GM18861 (cell line): ENCODE measurements around the gene THYN1.

Source experiments
- ATAC-seq: cut with Tn5 transposase; IDR thresholded peaks from one replicate; pipeline ENCODE4 v1.9.1; 2021; ENCODE audit not compliant: unreplicated experiment

Gene THYN1

DNA sequence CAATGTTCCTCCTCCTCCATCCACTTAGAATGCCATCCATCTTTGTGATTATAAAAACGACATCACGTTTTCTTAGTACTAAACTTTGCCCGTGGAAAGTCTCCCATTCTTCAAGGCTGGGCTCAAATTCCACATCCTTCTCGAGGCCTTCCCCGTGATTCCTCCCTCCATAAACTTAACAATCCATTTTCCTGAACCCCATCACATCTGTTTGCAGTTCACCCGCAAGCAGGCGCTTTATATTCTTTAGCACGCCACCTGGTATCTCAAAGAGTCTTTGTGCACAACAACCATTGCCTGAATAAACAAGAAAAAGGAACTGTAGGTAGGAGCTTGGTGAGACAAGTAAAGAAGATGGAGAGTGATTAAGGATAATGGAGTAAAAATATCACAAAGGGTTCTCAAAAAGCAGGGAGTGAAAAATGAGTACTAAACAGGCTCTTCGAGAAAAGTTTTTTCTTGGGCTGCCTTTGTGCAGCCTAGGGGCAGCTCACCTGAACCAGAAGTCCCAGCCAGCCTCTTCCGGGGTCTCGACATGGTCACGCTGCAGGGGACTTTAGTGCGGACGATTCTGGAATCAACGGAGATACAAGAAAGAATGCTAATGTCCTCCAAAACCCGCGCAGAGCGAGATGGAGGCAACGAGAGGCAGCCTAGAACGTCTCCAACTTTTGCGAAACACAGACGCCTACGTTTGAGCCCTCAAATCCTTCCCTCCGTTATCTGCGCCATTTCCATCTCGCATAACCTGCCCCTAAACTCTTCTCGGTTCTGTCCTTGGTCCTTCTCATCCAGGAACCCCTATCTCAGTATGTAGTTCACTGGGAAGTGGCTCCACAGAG, 585 bp downstream of the THYN1 start:
- no peak for ATAC-seq

DNA sequence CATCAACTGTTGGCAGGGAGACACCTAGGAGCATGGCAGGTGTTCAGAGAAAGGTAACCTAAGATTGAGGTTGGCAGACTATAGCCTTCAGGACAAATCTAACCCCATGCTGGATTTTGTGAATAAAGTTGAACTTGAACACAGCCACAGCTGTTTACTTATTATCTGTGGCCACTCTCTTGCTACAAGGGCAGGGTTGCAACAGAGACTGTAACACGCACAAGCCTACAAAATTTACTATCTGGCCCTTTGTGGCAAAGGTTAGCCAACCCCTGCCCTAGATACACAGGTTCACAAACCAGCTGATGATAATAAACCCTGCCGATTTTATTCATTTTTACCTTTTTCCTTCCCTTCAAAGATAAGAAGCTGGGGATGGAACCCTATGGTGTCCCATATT, 2.5 kb downstream of the THYN1 start:
- ATAC-seq = no peak

DNA sequence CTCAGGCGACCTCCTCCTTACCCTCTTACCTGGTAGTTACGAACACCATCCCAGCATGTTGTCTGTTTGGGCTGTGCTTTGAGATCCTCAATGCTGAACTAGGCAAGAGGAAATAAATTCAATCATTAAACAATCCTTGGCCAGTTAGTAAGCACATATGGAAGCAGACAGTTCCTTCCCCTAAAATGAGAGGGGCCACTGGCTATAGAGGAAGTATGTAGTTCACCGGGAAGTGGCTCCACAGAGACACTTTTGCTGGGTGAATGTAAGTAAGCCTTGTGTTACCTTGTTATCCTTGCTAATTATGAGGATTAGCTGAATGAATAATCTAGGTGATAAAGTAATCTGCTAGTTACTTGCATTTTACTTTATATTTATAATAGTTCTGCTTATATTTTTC, 2.9 kb downstream of the THYN1 start:
- ATAC-seq = no peak

DNA sequence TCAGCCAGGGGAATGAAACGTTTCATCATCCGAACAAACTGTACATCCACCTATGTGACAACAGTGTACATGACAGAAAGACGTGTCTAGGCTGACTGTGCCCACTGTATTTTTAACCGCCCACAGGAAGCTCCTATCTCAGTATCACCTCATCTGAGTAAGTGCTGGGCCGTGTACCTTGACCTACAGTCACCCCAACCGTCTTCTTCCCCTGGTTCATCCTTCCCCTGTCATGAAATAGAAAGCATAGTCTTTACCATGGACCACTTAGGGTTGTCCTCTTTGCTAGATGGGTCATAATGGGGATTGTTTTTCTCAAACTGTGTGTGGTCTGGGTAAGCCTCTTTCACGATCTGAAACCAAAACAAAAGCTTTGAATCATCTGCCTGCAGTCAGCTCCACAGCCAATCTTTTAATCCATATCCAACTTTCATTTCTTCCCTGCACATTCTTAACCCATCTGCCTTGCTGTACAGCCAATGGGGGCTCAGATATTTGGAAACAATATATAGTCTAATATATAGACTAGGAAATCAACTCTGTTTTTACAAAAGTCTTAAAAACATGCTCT, 4.2 kb downstream of the THYN1 start:
- ATAC-seq = no peak

DNA sequence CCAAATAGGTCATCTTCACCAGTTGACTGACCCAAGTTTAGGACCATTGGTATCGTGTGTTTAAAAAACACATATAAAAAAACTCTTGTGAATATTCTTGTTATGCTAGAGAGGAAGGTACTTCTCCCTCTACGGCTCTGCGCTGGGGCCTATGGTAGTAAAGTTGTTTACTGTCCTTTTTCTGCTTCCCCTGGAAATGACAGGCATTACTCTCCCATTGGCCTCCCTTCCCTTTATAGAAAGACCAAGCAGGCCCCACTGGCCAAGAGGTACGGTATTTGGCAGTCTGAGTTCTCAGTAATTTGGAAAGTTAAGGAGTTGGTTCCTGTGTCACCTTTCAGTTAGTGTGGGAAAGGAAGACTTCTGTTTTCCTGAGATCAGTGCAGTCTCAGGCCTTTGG, 6.5 kb downstream of the THYN1 start:
- no peak for ATAC-seq

DNA sequence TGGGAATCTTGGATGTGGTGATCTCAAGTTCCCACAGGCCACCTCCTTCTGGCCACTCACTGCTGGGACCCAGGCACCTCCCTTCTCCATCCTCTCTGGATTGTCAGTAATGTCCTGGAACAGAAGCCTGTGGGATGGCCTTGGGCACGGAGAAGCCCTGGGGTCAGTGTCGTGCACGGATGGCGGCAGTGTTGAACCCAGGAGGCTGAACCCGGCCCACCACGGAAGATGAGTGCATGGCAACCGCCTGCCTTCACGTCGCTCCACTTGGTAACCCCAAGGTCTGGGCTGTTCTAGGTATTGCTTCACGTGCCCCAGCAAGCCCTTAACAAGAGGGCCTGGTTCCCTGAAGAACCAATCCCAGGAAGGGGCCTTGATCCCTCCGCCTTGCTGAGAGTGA, 7.1 kb downstream of the THYN1 start:
- no peak for ATAC-seq

DNA sequence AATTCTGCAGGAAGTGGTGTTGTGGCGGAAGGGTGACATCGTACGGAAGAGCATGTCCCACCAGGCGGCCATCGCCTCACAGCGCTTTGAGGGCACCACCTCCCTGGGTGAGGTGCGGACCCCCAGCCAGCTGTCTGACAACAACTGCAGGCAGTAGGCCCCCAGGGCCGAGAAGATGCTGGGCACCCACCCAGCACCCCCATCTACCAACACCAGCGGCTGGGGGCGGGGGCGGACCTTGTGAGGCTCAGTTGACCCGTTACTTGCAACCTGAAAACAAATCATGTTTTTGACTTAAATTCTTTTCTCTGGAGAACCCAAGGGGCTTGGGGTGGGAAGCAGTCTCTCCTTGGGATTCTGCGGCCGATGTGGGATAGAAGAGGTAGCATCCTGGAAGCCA, 7.7 kb downstream of the THYN1 start:
- ATAC-seq = no peak

DNA sequence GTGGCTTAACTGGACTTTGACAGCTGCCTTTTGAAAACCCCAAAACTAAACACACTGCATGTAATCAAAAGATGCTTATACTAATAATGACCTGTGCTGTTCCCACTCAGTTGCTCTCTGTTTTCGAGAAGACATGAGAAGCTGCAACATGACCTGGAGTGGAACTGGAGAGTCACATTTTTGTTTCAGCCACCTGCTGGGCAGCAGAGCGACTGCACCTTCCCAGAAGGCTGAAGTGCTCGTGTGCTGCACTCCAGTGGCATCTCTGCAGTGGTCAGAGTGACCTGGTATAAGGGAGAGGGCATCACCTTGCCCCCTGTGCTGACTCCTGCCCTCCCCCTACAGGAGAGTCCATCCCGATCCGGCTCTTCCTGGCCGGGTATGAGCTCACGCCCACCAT, 8.6 kb downstream of the THYN1 start:
- ATAC-seq = peak; percentile 78

DNA sequence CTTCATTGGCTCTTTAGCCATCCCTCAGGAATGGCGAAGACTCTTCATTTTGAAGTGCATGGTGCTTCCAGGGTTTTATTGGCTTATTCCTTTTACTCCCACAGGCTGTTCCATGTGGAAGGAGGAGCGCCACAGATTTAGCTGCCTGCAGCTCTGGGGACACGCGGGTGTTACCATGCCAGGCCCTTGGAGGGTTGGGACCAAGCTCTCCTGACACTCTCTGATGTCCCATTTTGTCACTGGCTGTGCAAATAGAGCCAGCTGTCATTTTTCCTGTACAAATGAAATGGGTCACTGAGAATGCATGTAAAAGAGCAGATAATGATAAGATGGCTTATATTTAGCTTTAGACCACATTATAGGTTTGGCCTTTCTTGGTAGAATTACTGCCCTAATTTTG, 9.2 kb downstream of the THYN1 start:
- no peak for ATAC-seq

DNA sequence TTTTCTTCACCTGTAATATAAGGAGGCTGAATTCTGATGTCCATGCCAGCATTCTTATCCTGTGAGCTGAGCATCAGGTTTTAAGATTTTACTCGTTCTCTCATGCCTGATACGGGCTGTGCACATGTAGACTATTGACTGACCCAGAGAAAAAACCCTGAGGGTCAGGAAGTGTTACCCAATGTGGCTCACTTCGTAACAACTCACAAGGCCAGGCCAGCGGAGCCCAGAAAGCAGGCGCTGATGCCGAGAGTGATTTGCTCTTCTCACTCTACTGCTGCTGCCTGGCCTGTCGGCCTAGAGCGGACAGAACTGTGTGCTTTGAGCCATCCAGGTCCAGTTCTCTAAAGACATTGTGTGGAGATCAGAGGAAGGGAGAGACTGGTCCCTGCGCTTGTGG, 10.8 kb downstream of the THYN1 start:
- ATAC-seq = no peak

DNA sequence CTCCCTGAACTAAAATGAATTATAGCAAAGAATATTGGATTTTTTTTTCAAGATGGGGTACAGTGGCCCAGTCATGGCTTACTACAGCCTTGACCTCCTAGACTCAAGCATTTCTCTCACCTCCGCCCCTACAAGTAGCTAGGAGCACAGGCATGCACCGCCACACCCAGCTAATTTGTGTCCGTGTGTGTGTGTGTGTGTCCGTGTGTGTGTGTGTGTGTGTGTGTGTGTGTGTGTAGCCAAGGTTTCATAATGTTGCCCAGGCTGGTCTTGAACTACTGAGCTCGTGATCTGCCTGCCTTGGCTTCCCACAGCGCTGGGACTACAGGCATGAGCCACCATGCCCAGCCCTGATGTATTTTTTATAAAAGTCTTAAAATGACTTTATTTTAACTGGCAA, 12.6 kb downstream of the THYN1 start:
- ATAC-seq = no peak

DNA sequence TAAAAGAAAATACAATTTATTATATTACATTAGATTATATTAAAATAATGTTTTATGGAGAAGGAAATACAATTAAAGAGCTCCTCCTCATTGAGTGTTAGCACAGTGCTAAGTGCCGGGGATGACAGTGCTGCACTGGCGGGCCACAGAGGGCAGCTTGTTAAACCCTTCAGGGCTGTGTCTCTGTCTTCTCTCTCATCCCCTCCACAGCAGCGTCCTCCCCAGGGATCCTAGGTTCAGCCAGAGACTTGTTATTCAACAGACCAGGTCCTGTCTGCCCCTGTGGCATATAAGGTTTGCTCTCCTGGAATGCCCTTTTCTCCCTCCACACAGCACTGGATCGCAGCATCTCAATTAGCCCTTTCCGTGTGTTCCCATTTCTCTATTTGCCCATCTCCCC, 14.2 kb downstream of the THYN1 start:
- no peak for ATAC-seq

DNA sequence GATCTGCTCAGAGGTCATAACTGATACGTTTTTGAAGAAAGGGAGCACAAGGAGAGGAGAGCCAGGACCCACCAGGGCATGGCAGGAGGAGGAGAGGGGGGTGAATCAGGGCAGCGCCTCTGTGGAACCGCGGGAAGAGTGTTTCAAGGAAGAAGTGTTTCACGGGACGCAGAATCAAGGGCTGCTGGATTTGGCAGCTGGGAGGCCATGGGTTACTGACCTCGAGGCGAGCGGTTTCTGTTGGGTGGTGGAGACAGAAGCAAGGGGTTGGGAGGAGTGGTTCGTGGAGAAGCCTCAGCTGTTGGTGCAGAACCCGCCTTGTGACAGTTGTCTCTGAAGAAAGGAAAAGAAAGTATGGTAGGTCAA, 15.6 kb downstream of the THYN1 start:
- ATAC-seq = no peak

DNA sequence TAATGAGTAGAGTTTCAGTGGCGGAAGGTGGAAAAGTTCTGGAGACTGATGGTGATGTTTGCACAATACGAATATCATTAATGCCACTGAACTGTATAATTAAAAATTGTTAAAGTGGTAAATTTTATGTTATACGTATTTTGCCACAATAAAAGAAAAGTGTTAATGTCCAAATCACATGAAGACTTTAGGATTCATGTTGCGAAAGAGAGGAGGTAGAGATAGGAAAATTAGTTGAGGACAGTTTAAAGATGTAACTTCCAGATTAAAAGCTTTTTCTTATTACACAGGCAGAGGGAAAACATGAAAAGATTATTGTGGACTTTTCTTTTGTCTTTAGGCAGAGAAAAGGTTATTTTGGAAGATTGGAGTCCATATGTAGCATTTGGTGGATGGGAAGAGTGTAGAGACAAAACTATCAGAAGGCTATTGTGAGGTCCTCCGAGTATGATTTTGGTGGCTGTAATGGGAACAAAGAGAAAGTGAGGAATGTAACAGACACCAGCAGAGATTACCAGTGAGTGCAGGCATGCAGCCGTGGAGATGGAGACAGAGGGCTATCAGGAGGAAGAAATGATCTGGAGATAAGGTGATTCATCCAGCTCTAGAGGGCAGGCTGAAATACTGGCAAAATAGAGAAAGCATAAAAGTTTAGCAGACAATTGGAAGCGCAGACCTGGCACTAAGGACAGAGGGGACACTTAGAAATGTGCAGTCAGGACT, 16.2 kb downstream of the THYN1 start:
- ATAC-seq = no peak

DNA sequence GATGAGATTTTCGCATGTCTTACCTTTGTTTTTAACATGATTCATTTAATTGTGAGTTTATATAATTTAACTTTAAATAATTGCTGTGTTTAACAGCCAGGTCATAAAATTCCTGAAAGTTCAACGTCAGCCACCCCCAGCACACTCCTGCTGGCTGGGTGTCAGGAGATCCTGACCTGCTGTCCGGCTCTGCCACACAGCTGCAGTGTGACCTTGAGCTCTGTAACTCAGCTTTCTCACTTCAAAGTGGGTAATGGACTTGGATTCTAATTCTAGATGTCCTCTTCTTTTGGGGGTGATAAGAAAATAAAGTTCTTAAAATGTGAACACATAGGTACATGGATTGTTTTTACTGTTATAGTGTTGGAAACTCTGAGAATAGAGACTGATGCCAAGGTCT, 17.8 kb downstream of the THYN1 start:
- no peak for ATAC-seq

DNA sequence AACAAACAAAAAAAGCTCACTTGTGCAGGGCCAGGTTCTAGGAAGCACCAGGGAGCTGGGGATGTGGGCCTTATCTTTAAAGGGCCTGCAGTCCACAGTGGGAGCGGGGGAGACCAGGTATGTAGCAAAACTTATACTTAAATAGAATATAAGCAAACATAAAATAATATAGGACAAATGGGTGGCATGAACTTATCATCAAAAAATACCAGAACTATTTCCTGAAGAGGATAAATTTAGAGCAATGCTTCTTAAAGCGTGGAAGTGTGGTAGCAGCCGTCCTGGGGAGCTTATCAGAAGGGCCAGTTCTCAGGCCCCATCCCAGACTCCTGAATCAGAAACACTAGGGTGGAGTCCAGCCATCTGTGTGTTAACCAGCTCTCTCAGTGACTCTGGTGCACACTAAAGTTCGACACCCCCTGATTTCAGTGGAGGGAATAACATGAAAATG, 19.4 kb downstream of the THYN1 start:
- no peak for ATAC-seq

DNA sequence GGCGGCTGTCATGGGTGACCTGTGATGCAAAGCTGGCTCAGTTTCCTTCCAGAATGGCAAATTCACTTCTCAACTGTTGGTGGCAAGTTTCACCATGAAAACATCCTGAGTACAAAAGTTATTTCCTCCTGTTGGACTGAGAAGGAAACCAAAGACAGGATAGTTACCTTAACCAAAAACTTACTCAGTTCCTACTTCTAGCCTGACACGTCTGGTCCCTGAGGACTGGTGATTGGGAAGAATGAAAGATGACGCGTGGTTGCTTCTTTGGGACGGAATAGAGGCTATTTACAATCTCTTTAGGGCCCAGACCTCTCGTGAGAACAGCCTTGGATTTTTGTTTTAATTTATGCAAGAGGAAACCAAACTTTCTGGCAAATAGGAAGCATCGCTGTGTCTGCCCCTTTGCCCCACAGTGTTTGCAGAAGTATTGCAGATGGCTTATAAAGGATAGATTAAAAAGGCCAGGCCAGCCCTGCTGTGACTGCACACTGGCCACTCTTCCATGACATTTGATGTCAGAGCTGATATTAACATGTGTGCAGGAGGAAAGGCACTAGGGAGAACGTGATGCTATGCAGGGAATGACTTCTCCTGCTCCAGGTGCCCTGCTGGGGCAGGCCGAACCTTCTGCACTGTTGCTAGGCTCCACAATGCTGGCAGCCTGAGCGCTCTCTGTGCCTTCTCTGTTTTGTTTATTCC, 21.0 kb downstream of the THYN1 start:
- ATAC-seq = no peak

DNA sequence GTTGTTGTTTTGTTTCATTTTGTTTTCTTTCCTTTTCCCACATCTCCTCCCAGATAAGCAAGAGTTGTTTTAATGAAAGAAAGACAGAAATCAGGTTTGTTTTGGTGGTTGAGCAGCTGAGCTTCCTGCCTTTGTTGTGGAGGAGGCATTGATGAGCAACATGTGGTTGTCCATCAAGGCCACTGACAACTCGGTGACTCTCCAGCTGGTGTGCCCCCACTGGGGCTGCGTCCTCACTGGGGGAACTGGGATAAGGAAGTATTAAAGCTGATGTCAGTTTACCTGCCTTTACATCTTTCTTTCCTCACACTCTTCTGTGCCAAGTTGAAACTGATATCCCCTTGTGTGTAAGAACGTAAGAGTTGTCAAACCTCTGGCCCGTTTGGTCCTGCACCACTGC, 22.8 kb downstream of the THYN1 start:
- no peak for ATAC-seq

DNA sequence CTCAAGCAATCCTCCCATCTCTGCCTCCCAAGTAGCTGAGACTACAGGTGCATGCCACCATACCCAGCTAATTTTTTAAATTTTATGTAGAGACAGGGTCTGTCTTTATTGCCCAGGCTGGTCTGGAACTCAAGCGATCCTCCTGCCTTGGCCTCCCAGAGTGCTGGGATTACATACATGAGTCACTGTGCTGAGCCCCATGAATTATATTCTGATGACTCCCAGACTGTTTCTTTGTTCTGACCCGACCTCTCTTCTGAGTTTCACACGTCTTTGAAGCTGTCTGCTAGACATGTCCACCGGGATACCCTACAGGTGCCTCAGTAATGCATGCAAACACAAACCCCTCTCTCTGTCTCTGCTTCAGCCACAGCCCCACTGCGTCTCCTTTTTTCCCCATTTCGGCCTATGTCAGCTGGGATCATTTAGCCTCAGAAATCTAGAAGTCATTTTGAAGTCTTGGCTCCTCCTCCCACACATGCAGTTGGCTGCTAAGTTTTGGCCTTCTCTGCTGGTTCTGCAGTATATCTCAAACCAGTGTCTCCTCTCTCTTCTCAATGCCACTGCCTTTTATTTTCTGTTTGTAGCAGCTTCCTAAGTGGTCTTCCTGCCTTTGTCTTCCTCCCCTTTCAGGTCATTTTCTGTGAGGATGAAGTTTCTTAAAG, 23.9 kb downstream of the THYN1 start:
- ATAC-seq = no peak

DNA sequence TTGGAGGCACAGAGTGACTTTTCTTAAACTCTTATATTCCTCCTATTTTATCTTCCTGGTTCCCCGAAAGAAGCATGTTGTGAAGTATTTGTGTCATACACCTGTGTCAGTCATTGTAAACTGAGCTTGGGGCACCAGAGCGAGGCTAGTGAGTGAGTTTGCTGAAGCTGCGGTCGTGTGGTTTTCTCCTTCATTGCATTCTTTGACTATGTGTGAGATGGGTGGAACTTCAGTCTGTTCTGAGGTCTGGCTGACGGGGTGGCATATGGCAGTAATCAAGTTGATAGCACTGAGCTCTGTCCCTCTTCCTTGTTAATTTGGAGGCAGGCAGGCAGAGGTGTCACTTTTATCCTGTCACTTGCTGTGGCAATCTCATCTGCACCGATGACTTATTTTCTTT, 24.5 kb downstream of the THYN1 start:
- ATAC-seq = peak; percentile 45

DNA sequence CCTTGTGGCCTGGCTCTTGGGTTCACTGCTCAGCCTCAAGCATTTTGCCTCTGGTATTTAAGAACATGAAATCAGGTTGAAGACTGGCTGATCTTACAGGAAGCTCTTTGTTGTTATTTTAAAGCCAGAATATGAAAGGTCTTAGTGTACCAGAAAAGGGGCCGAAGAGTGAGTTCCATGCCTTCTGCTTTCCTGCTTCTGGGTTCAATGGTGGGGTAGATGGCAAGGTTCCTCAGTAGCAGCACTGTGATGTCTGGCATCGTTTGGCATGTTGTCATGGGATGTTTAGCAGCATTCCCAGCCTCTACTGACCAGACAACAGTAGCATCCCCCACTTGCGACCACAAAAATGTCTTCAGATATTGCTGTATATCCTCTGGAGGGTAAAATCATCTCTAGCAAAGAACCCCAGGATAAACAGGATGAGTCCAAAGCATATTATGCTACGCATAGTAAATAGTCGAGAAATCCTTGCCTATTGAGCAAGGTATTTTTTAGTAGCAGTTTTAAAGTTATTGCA, 26.3 kb downstream of the THYN1 start:
- ATAC-seq = no peak
